GM23338 (cell line): ENCODE measurements around the gene INO80C. TPM values are rescaled to one million over a fixed set of nuclear protein-coding genes. Genes with fewer than 3 reads are reported as not detected.

ENCODE experiments used
- ATAC-seq: fragments of 200-7000 bp; cut with Tn5 transposase; 3 replicates; pipeline ENCODE4 v1.9.1; 2020
- DNase-seq: peaks from one replicate; pipeline ENCODE4 v3.0.0-alpha.2; 2015; ENCODE audit warnings: low spot score
- H2AFZ ChIP-seq: fragments of 200-600 bp; sonication (generic); 2 replicates; pipeline ENCODE4 v1.8.0; 2016; ENCODE audit warnings: antibody characterized with exemption, mild to moderate bottlenecking, moderate library complexity
- H3F3A ChIP-seq: fragments of 200-600 bp; sonication (generic); replicated peaks from 2 replicates; pipeline ENCODE4 v1.8.0; 2017; ENCODE audit warnings: antibody characterized with exemption, mixed run types, low read depth
- H3K27ac ChIP-seq: fragments of 200-600 bp; sonication (generic); 2 replicates; pipeline ENCODE4 v1.6.1; 2016; ENCODE audit warnings: low read depth
- H3K27me3 ChIP-seq: fragments of 200-600 bp; sonication (generic); 2 replicates; pipeline ENCODE4 v1.8.0; 2016; ENCODE audit warnings: mild to moderate bottlenecking, mixed run types, moderate library complexity; ENCODE audit not compliant: insufficient read depth
- H3K36me3 ChIP-seq: fragments of 200-600 bp; sonication (generic); 2 replicates; pipeline ENCODE4 v1.8.0; 2016; ENCODE audit warnings: mild to moderate bottlenecking; ENCODE audit not compliant: insufficient read depth
- H3K4me1 ChIP-seq: fragments of 200-600 bp; sonication (generic); 2 replicates; pipeline ENCODE4 v1.8.0; 2016; ENCODE audit warnings: mild to moderate bottlenecking, moderate library complexity; ENCODE audit not compliant: insufficient read depth
- H3K4me2 ChIP-seq: fragments of 200-600 bp; sonication (generic); 2 replicates; pipeline ENCODE4 v1.7.1; 2017; ENCODE audit warnings: mixed run types
- H3K4me3 ChIP-seq: fragments of 200-600 bp; sonication (generic); 2 replicates; pipeline ENCODE4 v1.6.1; 2016; ENCODE audit warnings: mixed run types
- H3K79me2 ChIP-seq: fragments of 200-600 bp; sonication (generic); replicated peaks from 2 replicates; pipeline ENCODE4 v1.8.0; 2017; ENCODE audit warnings: mild to moderate bottlenecking; ENCODE audit not compliant: insufficient read depth
- H3K9me2 ChIP-seq: fragments of 200-600 bp; sonication (generic); 2 replicates; pipeline ENCODE4 v1.8.0; 2017; ENCODE audit not compliant: insufficient read depth
- H4K20me1 ChIP-seq: fragments of 200-600 bp; sonication (generic); replicated peaks from 2 replicates; pipeline ENCODE4 v1.8.0; 2017; ENCODE audit warnings: mild to moderate bottlenecking; ENCODE audit not compliant: insufficient read depth
- H3K27ac Mint-ChIP-seq: 2 replicates; pipeline ENCODE4 v1.8.0; 2020; ENCODE audit warnings: inconsistent platforms, mild to moderate bottlenecking, moderate library complexity, mixed read lengths
- H3K27me3 Mint-ChIP-seq: 3 replicates; pipeline ENCODE4 v1.8.0; 2022; ENCODE audit warnings: low read depth, mild to moderate bottlenecking, moderate library complexity, mixed read lengths, inconsistent platforms; ENCODE audit not compliant: insufficient read depth, poor library complexity
- H3K36me3 Mint-ChIP-seq: 3 replicates; pipeline ENCODE4 v1.8.0; 2021; ENCODE audit warnings: low read depth, mild to moderate bottlenecking, inconsistent platforms, moderate library complexity, mixed read lengths
- H3K4me1 Mint-ChIP-seq: 3 replicates; pipeline ENCODE4 v1.8.0; 2020; ENCODE audit warnings: mild to moderate bottlenecking, inconsistent platforms, mixed read lengths
- H3K4me3 Mint-ChIP-seq: 3 replicates; pipeline ENCODE4 v1.8.0; 2021; ENCODE audit warnings: moderate library complexity, mild to moderate bottlenecking, inconsistent platforms, mixed read lengths
- H3K9me3 Mint-ChIP-seq: 3 replicates; pipeline ENCODE4 v1.8.0; 2020; ENCODE audit warnings: moderate library complexity, mild to moderate bottlenecking, inconsistent platforms, mixed read lengths
- ETS1 ChIP-seq: IDR thresholded peaks from 2 replicates; pipeline ENCODE4 v1.6.1; 2016; ENCODE audit warnings: antibody characterized with exemption
- EZH2 ChIP-seq: fragments of 200-600 bp; sonication (generic); IDR thresholded peaks from one replicate; pipeline ENCODE4 v1.8.0; 2017; ENCODE audit warnings: antibody characterized with exemption, mild to moderate bottlenecking, low read depth; ENCODE audit not compliant: unreplicated experiment
- JUNB ChIP-seq: IDR thresholded peaks from one replicate; pipeline ENCODE4 v1.6.1; 2016; ENCODE audit warnings: antibody characterized with exemption; ENCODE audit not compliant: unreplicated experiment
- POLR2AphosphoS5 ChIP-seq: IDR thresholded peaks from 2 replicates; pipeline ENCODE4 v1.6.1; 2016; ENCODE audit warnings: antibody characterized with exemption, low read depth
- STAT1 ChIP-seq: IDR thresholded peaks from one replicate; pipeline ENCODE4 v1.6.1; 2016; ENCODE audit warnings: antibody characterized with exemption; ENCODE audit not compliant: unreplicated experiment
- ZNF114 ChIP-seq: fragments of 250-450 bp; sonication (Bioruptor Pico); IDR thresholded peaks from 2 replicates; pipeline ENCODE4 v1.5.0; 2020; ENCODE audit warnings: mild to moderate bottlenecking, moderate library complexity
- ZNF331 ChIP-seq: fragments of 250-450 bp; sonication (Bioruptor Pico); IDR thresholded peaks from 2 replicates; pipeline ENCODE4 v1.5.0; 2020; ENCODE audit warnings: low read depth, mild to moderate bottlenecking, moderate library complexity
- ZNF462 ChIP-seq: fragments of 250-450 bp; sonication (Bioruptor Pico); IDR thresholded peaks from 2 replicates; pipeline ENCODE4 v1.5.0; 2020; ENCODE audit warnings: mild to moderate bottlenecking, moderate library complexity
- polyA plus RNA-seq: library from polyadenylated mRNA; unstranded; fragments of >200 nt; fragmentation: Nextera tagmentation; extraction: Ambion mirVana; gene quantifications from 2 replicates; pipeline ENCODE4 v1.2.1, GENCODE V29; 2016
- total RNA-seq: library from RNA; depleted of rRNA; stranded (reverse); fragments of >200 nt; shearing (Covaris generic); gene quantifications from 2 replicates; pipeline ENCODE4 v1.2.3, GENCODE V29; 2014

Gene INO80C
- total and polyA plus RNA-seq, 2 experiments from 2014 or later, result 16.3 to 52.3 TPM

- no peak for TF ChIP-seq ZNF462 (CRISPR knock-in tag)
Observed at GRCh38 chr18:35481960-35482366, 15.8 kb downstream of the INO80C start (continued).

GRCh38 chr18:35479911-35480586 is 17.7 kb downstream of the INO80C start:
- no peaks in the 10 kb centered on the region for H3K9me3 Mint-ChIP-seq
- no peak for DNase-seq
- Histone ChIP-seq H3K27ac (no peak overlapping the region), H3K27me3 (no peaks in the 10 kb centered on the region), H3K4me2 (no peak overlapping the region), H4K20me1 (peaks cover 3% of the 10 kb centered on the region; the same call in 1 of the 2 replicates), H3K36me3 (0 out of 2 replicates have a peak, but pooled peaks cover 5% of the 10 kb centered on the region), H3K4me3 (no peak overlapping the region), H3K79me2 (peaks cover 46% of the 10 kb centered on the region), H3K9me2 (no peaks in the 10 kb centered on the region), H2AFZ (no peak overlapping the region), H3F3A (no peaks in the 10 kb centered on the region), H3K4me1 (no peaks in the 10 kb centered on the region; the same call in 1 of the 2 replicates)
- H3K36me3 Mint-ChIP-seq, result peaks cover 16% of the 10 kb centered on the region; the same call in 2 of the 3 replicates
- H3K27ac Mint-ChIP-seq, result no peak overlapping the region
- no peak for ATAC-seq
- H3K4me3 Mint-ChIP-seq, result no peak overlapping the region
- peaks cover 5% of the 10 kb centered on the region for H3K4me1 Mint-ChIP-seq
- H3K27me3 Mint-ChIP-seq, result no peaks in the 10 kb centered on the region
- TF ChIP-seq ZNF114 (CRISPR knock-in tag), result no peak
- no peak for TF ChIP-seq JUNB
- TF ChIP-seq EZH2, result no peak
- TF ChIP-seq STAT1, result no peak
- no peak for TF ChIP-seq ZNF462 (CRISPR knock-in tag)
- no peak for TF ChIP-seq ZNF331
- TF ChIP-seq ETS1, result no peak
- TF ChIP-seq POLR2AphosphoS5, result no peak
